ENCODE measurements around the gene NFYB.

NFYB gene

GRCh38 chr12:104133866-104134265 lies 4.1 kb downstream of the NFYB start:
- no peak overlapping the region for H3K4me3 ChIP-seq (ENCODE audit: low read depth, low read length)
- no peak for TF ChIP-seq CTCF (IDR thresholded peaks at IDR 0.05; ENCODE audit: low read depth, low read length, missing control alignments)
- no peak for DNase-seq (ENCODE audit: low read depth)

- no peak for DNase-seq (ENCODE audit: low read depth)
- TF ChIP-seq CTCF (IDR thresholded peaks at IDR 0.05; ENCODE audit: low read depth, low read length, missing control alignments), result no peak
- H3K4me3 ChIP-seq (ENCODE audit: low read depth, low read length), result no peak overlapping the region
Measured at GRCh38 chr12:104133321-104133720, 4.7 kb downstream of the NFYB start.

- DNase-seq (ENCODE audit: low read depth), result no peak
- H3K4me3 ChIP-seq (ENCODE audit: low read depth, low read length), result no peak overlapping the region
- no peak for TF ChIP-seq CTCF (IDR thresholded peaks at IDR 0.05; ENCODE audit: low read depth, low read length, missing control alignments)
Measured at GRCh38 chr12:104132351-104132956, 5.6 kb downstream of the NFYB start.

GRCh38 chr12:104131609-104132008 lies 6.4 kb downstream of the NFYB start:
- no peak for TF ChIP-seq CTCF (IDR thresholded peaks at IDR 0.05; ENCODE audit: low read depth, low read length, missing control alignments)
- H3K4me3 ChIP-seq (ENCODE audit: low read depth, low read length), result no peak overlapping the region
- DNase-seq (ENCODE audit: low read depth), result no peak

GRCh38 chr12:104130760-104131159 lies 7.2 kb downstream of the NFYB start:
- TF ChIP-seq CTCF (IDR thresholded peaks at IDR 0.05; ENCODE audit: low read depth, low read length, missing control alignments), result no peak
- H3K4me3 ChIP-seq (ENCODE audit: low read depth, low read length), result no peak overlapping the region
- no peak for DNase-seq (ENCODE audit: low read depth)

- DNase-seq (ENCODE audit: low read depth), result no peak
- no peak overlapping the region for H3K4me3 ChIP-seq (ENCODE audit: low read depth, low read length)
- no peak for TF ChIP-seq CTCF (IDR thresholded peaks at IDR 0.05; ENCODE audit: low read depth, low read length, missing control alignments)
Measured at GRCh38 chr12:104126548-104126947, 11.5 kb downstream of the NFYB start.

- TF ChIP-seq CTCF (IDR thresholded peaks at IDR 0.05; ENCODE audit: low read depth, low read length, missing control alignments), result no peak
- no peak for DNase-seq (ENCODE audit: low read depth)
- H3K4me3 ChIP-seq (ENCODE audit: low read depth, low read length), result no peak overlapping the region
Measured at GRCh38 chr12:104122298-104122697, 15.7 kb downstream of the NFYB start.

Data from GM12864 (cell line).